ENCODE data around the gene TSTD2.

Gene TSTD2

GRCh38 chr9:97572892-97573365 is 60.2 kb downstream of the TSTD2 start:
- H3K27ac ChIP-seq (ENCODE audit: low read depth, low read length), result no peak overlapping the region
- H3K4me1 ChIP-seq (ENCODE audit: control insufficient read depth, insufficient read depth, low read length, unreplicated experiment), result no peaks in the 10 kb centered on the region
- H2AFZ ChIP-seq (ENCODE audit: low read length, unreplicated experiment), result no peak overlapping the region
- no peak overlapping the region for H3K4me3 ChIP-seq (ENCODE audit: low read depth, low read length)
- H3K36me3 ChIP-seq (ENCODE audit: insufficient read depth, low read length), result no peaks in the 10 kb centered on the region
- peaks cover 38% of the 10 kb centered on the region for H3K27me3 ChIP-seq (ENCODE audit: insufficient read depth, low read length)
- no peaks in the 10 kb centered on the region for H3K79me2 ChIP-seq (ENCODE audit: control insufficient read depth, insufficient read depth, low read length, unreplicated experiment)

- Histone ChIP-seq H2AFZ (ENCODE audit: low read length, unreplicated experiment) (no peak overlapping the region), H3K4me3 (ENCODE audit: low read depth, low read length) (no peak overlapping the region), H3K27me3 (ENCODE audit: insufficient read depth, low read length) (peaks cover 37% of the 10 kb centered on the region), H3K27ac (ENCODE audit: low read depth, low read length) (no peak overlapping the region), H3K79me2 (ENCODE audit: control insufficient read depth, insufficient read depth, low read length, unreplicated experiment) (no peaks in the 10 kb centered on the region), H3K36me3 (ENCODE audit: insufficient read depth, low read length) (no peaks in the 10 kb centered on the region), H3K4me1 (ENCODE audit: control insufficient read depth, insufficient read depth, low read length, unreplicated experiment) (no peaks in the 10 kb centered on the region)
Measured at GRCh38 chr9:97572196-97572891, 60.8 kb downstream of the TSTD2 start.

GRCh38 chr9:97571664-97572063 is 61.5 kb downstream of the TSTD2 start:
- H3K4me3 ChIP-seq (ENCODE audit: low read depth, low read length), result no peak overlapping the region
- peaks cover 32% of the 10 kb centered on the region for H3K27me3 ChIP-seq (ENCODE audit: insufficient read depth, low read length)
- H3K27ac ChIP-seq (ENCODE audit: low read depth, low read length), result no peak overlapping the region
- no peaks in the 10 kb centered on the region for H3K79me2 ChIP-seq (ENCODE audit: control insufficient read depth, insufficient read depth, low read length, unreplicated experiment)
- H3K4me1 ChIP-seq (ENCODE audit: control insufficient read depth, insufficient read depth, low read length, unreplicated experiment), result no peaks in the 10 kb centered on the region
- H2AFZ ChIP-seq (ENCODE audit: low read length, unreplicated experiment), result no peak overlapping the region
- H3K36me3 ChIP-seq (ENCODE audit: insufficient read depth, low read length), result no peaks in the 10 kb centered on the region

GRCh38 chr9:97570899-97571298 is 62.3 kb downstream of the TSTD2 start:
- no peak overlapping the region for H2AFZ ChIP-seq (ENCODE audit: low read length, unreplicated experiment)
- H3K27me3 ChIP-seq (ENCODE audit: insufficient read depth, low read length), result peaks cover 32% of the 10 kb centered on the region
- no peaks in the 10 kb centered on the region for H3K4me1 ChIP-seq (ENCODE audit: control insufficient read depth, insufficient read depth, low read length, unreplicated experiment)
- no peak overlapping the region for H3K27ac ChIP-seq (ENCODE audit: low read depth, low read length)
- H3K4me3 ChIP-seq (ENCODE audit: low read depth, low read length), result no peak overlapping the region
- no peaks in the 10 kb centered on the region for H3K79me2 ChIP-seq (ENCODE audit: control insufficient read depth, insufficient read depth, low read length, unreplicated experiment)
- no peaks in the 10 kb centered on the region for H3K36me3 ChIP-seq (ENCODE audit: insufficient read depth, low read length)

GRCh38 chr9:97568461-97569275 is 64.5 kb downstream of the TSTD2 start:
- Histone ChIP-seq H3K79me2 (ENCODE audit: control insufficient read depth, insufficient read depth, low read length, unreplicated experiment) (no peaks in the 10 kb centered on the region), H3K4me1 (ENCODE audit: control insufficient read depth, insufficient read depth, low read length, unreplicated experiment) (peaks cover 10% of the 10 kb centered on the region), H3K27ac (ENCODE audit: low read depth, low read length) (no peak overlapping the region), H3K27me3 (ENCODE audit: insufficient read depth, low read length) (peaks cover 26% of the 10 kb centered on the region), H3K4me3 (ENCODE audit: low read depth, low read length) (no peak overlapping the region), H3K36me3 (ENCODE audit: insufficient read depth, low read length) (no peaks in the 10 kb centered on the region), H2AFZ (ENCODE audit: low read length, unreplicated experiment) (no peak overlapping the region)

- H3K27ac ChIP-seq (ENCODE audit: low read depth, low read length), result no peak overlapping the region
Measured at GRCh38 chr9:97567894-97568202, 65.3 kb downstream of the TSTD2 start.

GRCh38 chr9:97567182-97567893 is 65.8 kb downstream of the TSTD2 start:
- no peak overlapping the region for H3K27ac ChIP-seq (ENCODE audit: low read depth, low read length)
- H3K36me3 ChIP-seq (ENCODE audit: insufficient read depth, low read length), result no peaks in the 10 kb centered on the region
- H3K4me3 ChIP-seq (ENCODE audit: low read depth, low read length), result no peak overlapping the region
- no peaks in the 10 kb centered on the region for H3K79me2 ChIP-seq (ENCODE audit: control insufficient read depth, insufficient read depth, low read length, unreplicated experiment)
- H2AFZ ChIP-seq (ENCODE audit: low read length, unreplicated experiment), result no peak overlapping the region
- peaks cover 26% of the 10 kb centered on the region for H3K27me3 ChIP-seq (ENCODE audit: insufficient read depth, low read length)
- peaks cover 17% of the 10 kb centered on the region for H3K4me1 ChIP-seq (ENCODE audit: control insufficient read depth, insufficient read depth, low read length, unreplicated experiment)

More at GRCh38 chr9:97567894-97568202, 65.3 kb downstream of the TSTD2 start:
- Histone ChIP-seq H2AFZ (ENCODE audit: low read length, unreplicated experiment) (no peak overlapping the region), H3K4me1 (ENCODE audit: control insufficient read depth, insufficient read depth, low read length, unreplicated experiment) (peaks cover 17% of the 10 kb centered on the region), H3K27me3 (ENCODE audit: insufficient read depth, low read length) (peaks cover 26% of the 10 kb centered on the region), H3K79me2 (ENCODE audit: control insufficient read depth, insufficient read depth, low read length, unreplicated experiment) (no peaks in the 10 kb centered on the region), H3K36me3 (ENCODE audit: insufficient read depth, low read length) (no peaks in the 10 kb centered on the region), H3K4me3 (ENCODE audit: low read depth, low read length) (no peak overlapping the region)

GRCh38 chr9:97565262-97565661 is 67.9 kb downstream of the TSTD2 start:
- Histone ChIP-seq H3K27me3 (ENCODE audit: insufficient read depth, low read length) (peaks cover 36% of the 10 kb centered on the region), H3K27ac (ENCODE audit: low read depth, low read length) (no peak overlapping the region), H3K79me2 (ENCODE audit: control insufficient read depth, insufficient read depth, low read length, unreplicated experiment) (no peaks in the 10 kb centered on the region), H3K36me3 (ENCODE audit: insufficient read depth, low read length) (no peaks in the 10 kb centered on the region), H3K4me1 (ENCODE audit: control insufficient read depth, insufficient read depth, low read length, unreplicated experiment) (peaks cover 17% of the 10 kb centered on the region), H3K4me3 (ENCODE audit: low read depth, low read length) (no peak overlapping the region), H2AFZ (ENCODE audit: low read length, unreplicated experiment) (no peak overlapping the region)

GRCh38 chr9:97564291-97565175 is 68.6 kb downstream of the TSTD2 start:
- Histone ChIP-seq H3K4me3 (ENCODE audit: low read depth, low read length) (no peak overlapping the region), H2AFZ (ENCODE audit: low read length, unreplicated experiment) (no peak overlapping the region), H3K4me1 (ENCODE audit: control insufficient read depth, insufficient read depth, low read length, unreplicated experiment) (peaks cover 17% of the 10 kb centered on the region), H3K27me3 (ENCODE audit: insufficient read depth, low read length) (peaks cover 34% of the 10 kb centered on the region), H3K36me3 (ENCODE audit: insufficient read depth, low read length) (no peaks in the 10 kb centered on the region), H3K27ac (ENCODE audit: low read depth, low read length) (no peak overlapping the region), H3K79me2 (ENCODE audit: control insufficient read depth, insufficient read depth, low read length, unreplicated experiment) (no peaks in the 10 kb centered on the region)
